Gastroesophageal sphincter (tissue), 4 donors: Measurements from ENCODE around the gene GOLGA5. TPM values are rescaled to one million over a fixed set of nuclear protein-coding genes. Genes with fewer than 3 reads are reported as not detected.

Experiments used
- ATAC-seq: fragments of 150-250 bp; one replicate; pipeline ENCODE4 v1.9.1; 2016; ENCODE audit warnings: mild to moderate bottlenecking, moderate library complexity
- H3K27ac ChIP-seq, 4 donors: fragments of 200-600 bp; sonication (generic) in 3 of 4; 1 replicate in 3 of 4; 2 replicates in 1 of 4; pipeline ENCODE4 v1.5.1; 2016 to 2019
- H3K27me3 ChIP-seq: fragments of 200-600 bp; sonication (generic); one replicate; pipeline ENCODE4 v1.5.1; 2019
- H3K36me3 ChIP-seq, 2 donors: fragments of 200-600 bp; sonication (generic); one replicate each; pipeline ENCODE4 v1.5.1; 2019; ENCODE audit warnings: control low read depth in 1 of 2
- H3K4me1 ChIP-seq, 3 donors: fragments of 200-600 bp; sonication (generic); 1 replicate in 2 of 3; 2 replicates in 1 of 3; pipeline ENCODE4 v1.5.1; 2016 to 2019; ENCODE audit warnings: control low read depth in 2 of 3
- H3K4me3 ChIP-seq, 2 donors: fragments of 200-600 bp; sonication (generic); one replicate each; pipeline ENCODE4 v1.5.1; 2019; ENCODE audit warnings: mild to moderate bottlenecking in 1 of 2, moderate library complexity in 1 of 2
- H3K9me3 ChIP-seq, 3 donors: fragments of 200-600 bp; sonication (generic); one replicate each; pipeline ENCODE4 v1.5.1; 2017 to 2019; ENCODE audit warnings: control low read depth in 2 of 3
- EP300 ChIP-seq: sonication (generic); formaldehyde crosslinking; IDR thresholded peaks from one replicate; pipeline ENCODE4 v1.6.1; 2017; ENCODE audit warnings: antibody characterized with exemption, mild to moderate bottlenecking
- POLR2A ChIP-seq, 2 donors: fragments of 450-650 bp; IDR thresholded peaks; one replicate each; pipeline ENCODE4 v1.6.1; 2017; ENCODE audit warnings: antibody characterized with exemption in 2 of 2, mild to moderate bottlenecking in 2 of 2, moderate library complexity in 1 of 2
- POLR2AphosphoS5 ChIP-seq: sonication (generic); formaldehyde crosslinking; IDR thresholded peaks from one replicate; pipeline ENCODE4 v1.6.1; 2017; ENCODE audit warnings: antibody characterized with exemption
- WGBS, 2 donors: methylation state at CpG; one replicate each; pipeline ENCODE4 v1.1.5; 2018; ENCODE audit warnings: low coverage in 1 of 2; 5-methylcytosine and 5-hydroxymethylcytosine counted together
- total RNA-seq, 4 donors: library from RNA; depleted of rRNA; stranded (reverse); fragments of >200 nt; gene quantifications; one replicate each; pipeline ENCODE4 v1.1.0, GENCODE V29; 2016
- TF ChIP-seq, protein P1 (sequence below), 4 experiments: fragments of 200-600 bp in 2 of 4; fragments of 450-650 bp in 2 of 4; sonication (generic) in 1 of 4; IDR thresholded peaks; one replicate each; pipeline ENCODE4 v1.5.1; 2017 to 2019; ENCODE audit warnings: antibody characterized with exemption in 4 of 4, mild to moderate bottlenecking in 2 of 4, moderate library complexity in 2 of 4

GOLGA5 gene
- total RNA-seq, 4 donors from 2014 or later = 27.6 to 41.7 (median 36.7) TPM

DNA sequence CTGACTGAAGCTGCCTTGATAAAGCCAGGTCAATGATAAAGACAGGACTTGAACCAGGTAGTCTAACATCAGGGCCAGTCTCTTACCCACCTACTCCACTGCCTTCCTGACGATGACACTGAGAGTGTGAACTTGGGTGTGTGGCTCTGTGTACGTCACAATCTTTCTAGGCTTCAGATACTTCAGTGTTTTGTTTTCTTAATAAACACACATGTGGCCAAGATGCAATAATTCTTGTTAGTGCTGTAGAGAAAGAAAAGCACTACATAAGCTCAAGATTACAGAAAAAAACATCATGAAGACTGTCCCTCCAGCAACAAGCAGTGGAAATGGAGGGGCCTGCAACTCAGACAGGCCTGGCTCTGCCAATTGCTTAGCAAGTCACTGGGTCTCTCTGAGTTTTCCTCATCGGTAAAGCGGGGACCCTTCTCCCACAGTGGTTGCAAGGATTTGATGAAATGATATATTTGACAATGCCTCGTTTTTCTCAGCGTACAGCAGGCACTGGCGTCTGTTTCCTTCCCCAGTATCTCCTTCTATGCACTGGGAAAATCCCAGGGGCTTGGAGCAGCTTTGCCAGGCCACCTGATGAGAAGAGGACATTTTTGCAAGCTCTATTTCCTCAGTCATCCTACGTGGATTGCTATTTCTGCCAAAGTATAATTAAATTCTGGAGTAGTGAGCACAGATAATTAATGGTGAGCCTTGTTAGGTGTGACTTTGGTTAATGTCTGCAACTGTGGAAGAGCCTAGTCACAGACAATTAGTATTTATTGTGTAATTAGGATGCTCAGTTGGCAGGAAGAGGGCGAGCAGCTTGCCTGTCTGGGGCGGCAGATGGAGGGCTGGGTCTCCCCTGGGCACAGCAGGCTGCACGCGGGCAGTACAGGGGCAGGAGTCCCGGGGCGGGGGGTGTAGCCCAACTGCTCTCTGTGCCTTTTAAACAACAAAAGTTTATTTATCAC is 73.1 kb downstream of the GOLGA5 start:
- WGBS, 2 donors = 66 to 100% methylated on average over 2 to 10 of the region's 14 CpGs
- ATAC-seq = no peak
- H3K4me3 ChIP-seq = no peak overlapping the region
- H3K9me3 ChIP-seq = peaks cover 0 to 12% (median 0%) of the 10 kb centered on the region in 3 donors
- no peak for TF ChIP-seq POLR2AphosphoS5
- TF ChIP-seq EP300 = no peak
- TF ChIP-seq, protein P1, sequence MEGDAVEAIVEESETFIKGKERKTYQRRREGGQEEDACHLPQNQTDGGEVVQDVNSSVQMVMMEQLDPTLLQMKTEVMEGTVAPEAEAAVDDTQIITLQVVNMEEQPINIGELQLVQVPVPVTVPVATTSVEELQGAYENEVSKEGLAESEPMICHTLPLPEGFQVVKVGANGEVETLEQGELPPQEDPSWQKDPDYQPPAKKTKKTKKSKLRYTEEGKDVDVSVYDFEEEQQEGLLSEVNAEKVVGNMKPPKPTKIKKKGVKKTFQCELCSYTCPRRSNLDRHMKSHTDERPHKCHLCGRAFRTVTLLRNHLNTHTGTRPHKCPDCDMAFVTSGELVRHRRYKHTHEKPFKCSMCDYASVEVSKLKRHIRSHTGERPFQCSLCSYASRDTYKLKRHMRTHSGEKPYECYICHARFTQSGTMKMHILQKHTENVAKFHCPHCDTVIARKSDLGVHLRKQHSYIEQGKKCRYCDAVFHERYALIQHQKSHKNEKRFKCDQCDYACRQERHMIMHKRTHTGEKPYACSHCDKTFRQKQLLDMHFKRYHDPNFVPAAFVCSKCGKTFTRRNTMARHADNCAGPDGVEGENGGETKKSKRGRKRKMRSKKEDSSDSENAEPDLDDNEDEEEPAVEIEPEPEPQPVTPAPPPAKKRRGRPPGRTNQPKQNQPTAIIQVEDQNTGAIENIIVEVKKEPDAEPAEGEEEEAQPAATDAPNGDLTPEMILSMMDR (IDR thresholded peaks at IDR 0.05) = no peak
- no peak for TF ChIP-seq POLR2A (IDR thresholded peaks at IDR 0.05)
- H3K27me3 ChIP-seq = peaks cover 10% of the 10 kb centered on the region
- no peaks in the 10 kb centered on the region for H3K36me3 ChIP-seq
- H3K27ac ChIP-seq = no peak overlapping the region
- no peaks in the 10 kb centered on the region for H3K4me1 ChIP-seq

DNA sequence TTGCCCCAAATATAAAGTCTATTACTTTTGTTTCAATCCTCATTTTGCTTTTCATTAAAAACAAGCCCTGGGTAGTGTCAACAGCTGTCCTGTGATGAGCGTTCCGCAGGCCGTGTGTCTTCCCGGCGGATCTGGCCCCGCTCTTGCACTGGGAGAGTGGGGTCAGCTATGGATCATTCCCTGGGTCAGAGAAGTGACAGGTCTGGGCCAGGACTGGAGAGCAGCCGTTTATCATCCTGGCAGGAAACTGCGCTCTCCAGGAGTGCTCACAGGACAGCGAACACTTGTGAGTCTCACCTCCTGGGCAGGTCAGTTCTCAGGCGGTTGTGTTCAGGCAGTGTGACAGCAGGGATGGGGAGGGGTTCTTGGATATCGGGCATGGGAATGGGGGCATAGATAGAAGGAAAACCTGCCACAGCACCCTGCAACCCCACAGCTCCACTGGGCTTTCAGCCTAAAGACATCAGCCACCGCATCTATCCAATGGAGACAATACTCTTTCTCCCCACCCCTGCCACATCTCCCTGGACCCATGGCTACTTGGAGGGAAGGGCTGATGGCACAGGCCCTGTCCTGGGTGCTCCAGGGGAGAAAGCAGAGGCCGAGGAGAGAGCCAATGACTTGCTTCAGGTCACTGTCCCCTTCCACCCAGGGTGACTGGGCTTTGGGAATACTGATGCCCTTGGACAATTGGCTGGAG is 81.0 kb downstream of the GOLGA5 start:
- no peak overlapping the region for H3K4me3 ChIP-seq
- H3K9me3 ChIP-seq = no peaks in the 10 kb centered on the region
- no peak for TF ChIP-seq POLR2A (IDR thresholded peaks at IDR 0.05)
- peak; percentile 47 for TF ChIP-seq POLR2AphosphoS5
- peaks cover 25% of the 10 kb centered on the region for H3K27me3 ChIP-seq
- no peaks in the 10 kb centered on the region for H3K36me3 ChIP-seq
- peaks cover 0 to 11% (median 0%) of the 10 kb centered on the region in 3 donors for H3K4me1 ChIP-seq
- ATAC-seq = no peak
- no peak overlapping the region for H3K27ac ChIP-seq
- WGBS, 2 donors = 20 to 50% methylated on average over 5 to 11 of the region's 13 CpGs

DNA sequence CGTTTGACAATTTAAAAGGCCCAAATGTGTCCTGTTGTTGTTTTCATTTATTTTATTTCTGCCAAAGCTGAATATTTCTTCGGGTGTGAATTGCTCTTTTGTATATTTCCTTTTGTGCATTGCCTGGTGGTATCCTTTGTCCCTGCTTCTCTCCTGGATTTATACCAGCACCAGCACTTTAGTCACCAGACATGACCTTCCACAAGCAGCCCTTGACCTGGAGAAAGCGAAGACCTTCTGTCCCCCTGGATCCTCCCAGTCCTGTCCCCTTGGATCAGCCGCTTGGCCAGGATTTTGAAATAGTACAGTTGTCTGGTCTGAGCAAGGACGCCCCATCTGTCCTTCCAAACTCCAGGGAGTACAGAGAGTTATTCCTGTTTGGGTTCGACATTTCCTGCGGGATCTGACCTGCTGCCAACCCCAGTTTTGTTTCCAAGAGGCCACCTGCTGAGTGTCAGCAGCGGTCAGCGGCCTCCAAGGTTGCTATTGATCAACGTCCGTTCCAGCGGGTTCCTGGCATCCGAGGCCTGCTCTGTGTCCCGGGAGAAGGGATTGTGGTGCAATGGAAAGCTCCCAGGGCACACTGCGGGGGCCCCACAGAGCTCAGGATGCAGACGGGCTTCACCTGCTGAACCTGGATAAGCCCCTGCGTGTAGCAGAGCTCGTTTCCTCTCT is 83.8 kb downstream of the GOLGA5 start:
- no peaks in the 10 kb centered on the region for H3K36me3 ChIP-seq
- H3K9me3 ChIP-seq = no peaks in the 10 kb centered on the region
- TF ChIP-seq EP300 (no peak), POLR2A (IDR thresholded peaks at IDR 0.05) (no peak), POLR2AphosphoS5 (peak; percentile 71)
- H3K27me3 ChIP-seq = peaks cover 42% of the 10 kb centered on the region
- WGBS, 2 donors = 20 to 34% methylated on average over 4 to 11 of the region's 18 CpGs
- peaks cover 0 to 11% (median 0%) of the 10 kb centered on the region in 3 donors for H3K4me1 ChIP-seq
- no peak overlapping the region for H3K4me3 ChIP-seq
- peak; percentile 85 for ATAC-seq
- H3K27ac ChIP-seq = no peak overlapping the region

DNA sequence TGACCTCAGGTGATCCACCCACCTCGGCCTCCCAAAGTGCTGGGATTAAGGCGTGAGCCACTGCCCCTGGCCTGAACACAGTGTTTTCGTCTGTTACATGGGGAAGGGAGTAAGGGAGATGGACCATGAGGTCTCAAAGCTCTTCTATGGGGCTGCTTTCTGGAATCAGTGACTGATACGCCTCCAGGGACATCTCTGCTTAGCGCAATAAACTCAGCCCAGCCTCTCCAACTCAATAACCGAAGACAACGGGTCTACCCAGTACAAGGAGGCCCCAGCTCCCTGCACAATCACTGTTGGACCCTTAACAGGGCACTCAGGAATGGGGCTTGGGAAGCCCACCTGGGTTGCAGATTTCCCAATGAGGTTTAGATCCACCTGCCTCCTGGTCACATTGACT is 86.2 kb downstream of the GOLGA5 start:
- H3K4me3 ChIP-seq = no peak overlapping the region
- no peaks in the 10 kb centered on the region for H3K36me3 ChIP-seq
- H3K27me3 ChIP-seq = peaks cover 40% of the 10 kb centered on the region
- 78 to 100% methylated on average over 2 to 3 of the region's 7 CpGs for WGBS, 2 donors
- peaks cover 0 to 11% (median 0%) of the 10 kb centered on the region in 3 donors for H3K4me1 ChIP-seq
- peaks cover 0 to 4% (median 0%) of the 10 kb centered on the region in 3 donors for H3K9me3 ChIP-seq
- TF ChIP-seq EP300 (no peak), POLR2A (IDR thresholded peaks at IDR 0.05) (no peak), POLR2AphosphoS5 (no peak)
- TF ChIP-seq, protein P1 (IDR thresholded peaks at IDR 0.05) = no peak
- ATAC-seq = no peak
- no peak overlapping the region for H3K27ac ChIP-seq

DNA sequence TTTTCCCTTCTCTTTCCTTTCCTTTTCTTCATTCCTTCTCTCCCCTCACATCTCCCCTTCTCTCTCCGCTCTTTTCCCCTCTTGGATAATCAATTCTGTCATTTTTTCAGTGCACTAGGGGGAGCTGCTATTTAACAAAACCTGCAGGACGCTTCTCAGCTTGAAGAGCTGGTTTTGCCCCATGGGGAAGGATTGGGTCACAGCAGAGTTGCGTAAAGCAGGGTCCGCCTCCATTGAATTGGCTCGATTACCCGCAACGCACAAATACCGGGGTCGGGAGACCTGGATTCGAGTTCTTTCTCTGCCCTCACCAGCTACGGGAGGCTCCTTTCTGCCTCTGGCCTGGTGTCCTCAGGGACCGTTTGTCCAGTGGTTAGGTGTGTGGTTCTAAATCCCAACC is 86.7 kb downstream of the GOLGA5 start:
- Histone ChIP-seq H3K27me3 (peaks cover 41% of the 10 kb centered on the region), H3K36me3 (no peaks in the 10 kb centered on the region), H3K9me3 (peaks cover 0 to 4% (median 0%) of the 10 kb centered on the region in 3 donors), H3K4me1 (peaks cover 0 to 11% (median 0%) of the 10 kb centered on the region in 3 donors), H3K27ac (no peak overlapping the region), H3K4me3 (no peak overlapping the region)
- TF ChIP-seq POLR2A (IDR thresholded peaks at IDR 0.05) (no peak), EP300 (no peak)
- TF ChIP-seq, protein P1 (IDR thresholded peaks at IDR 0.05) = peak in 1 of 4 experiments; percentile 19
- 40% methylated on average over 2 of the region's 12 CpGs; no CpG with 5 or more reads in 1 of the 2 donors for WGBS, 2 donors
- no peak for ATAC-seq
